Measurements from ENCODE around the gene DDR2. TPM values are rescaled to one million over a fixed set of nuclear protein-coding genes. Genes with fewer than 3 reads are reported as not detected.

Gene DDR2
- total RNA-seq, 1 experiment from 2014 or later = 0.52 TPM

DNA sequence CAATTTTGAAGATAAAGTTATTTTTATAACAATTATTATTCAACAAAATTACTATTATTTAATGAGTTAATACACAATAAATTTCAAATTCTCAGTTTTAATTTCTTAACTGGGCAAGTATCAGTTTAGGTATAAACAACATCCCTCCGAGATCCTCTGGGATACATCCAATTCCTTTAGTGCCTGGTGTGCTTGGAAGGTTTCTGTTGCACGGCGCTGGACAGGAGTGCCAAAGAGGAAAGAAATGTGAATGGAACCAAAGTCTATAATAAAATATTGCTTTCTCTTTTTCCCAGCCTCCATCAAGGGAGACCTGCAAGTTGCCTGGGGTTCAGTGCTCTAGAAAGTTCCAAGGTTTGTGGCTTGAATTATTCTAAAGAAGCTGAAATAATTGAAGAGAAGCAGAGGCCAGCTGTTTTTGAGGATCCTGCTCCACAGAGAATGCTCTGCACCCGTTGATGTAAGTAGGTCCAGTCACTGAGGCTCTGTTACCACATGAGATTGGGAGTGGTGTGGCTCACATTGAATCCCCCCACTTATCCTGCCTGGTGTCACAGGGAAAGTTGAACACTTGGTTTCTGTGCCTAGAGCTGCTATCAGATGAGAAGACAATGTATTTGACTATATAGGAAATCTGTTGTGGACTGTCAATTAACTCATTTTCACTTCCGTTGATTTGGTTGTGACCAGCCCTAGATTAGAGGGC is 22.8 kb downstream of the DDR2 start:
- no peak overlapping the region for H3K56ac ChIP-seq (ENCODE audit: insufficient read length, low read depth, low read length)
- Mint-ChIP-seq H3K27ac (no peak overlapping the region), H3K9me3 (no peaks in the 10 kb centered on the region), H3K27me3 (ENCODE audit: low read depth) (peaks cover 5% of the 10 kb centered on the region; the same call in 1 of the 2 replicates), H3K36me3 (ENCODE audit: insufficient read depth in 1 of 3, low read depth in 3 of 3) (no peaks in the 10 kb centered on the region), H3K4me3 (no peak overlapping the region), H3K4me1 (no peaks in the 10 kb centered on the region)
- peak overlapping the region; percentile 41 for H2BK12ac ChIP-seq (ENCODE audit: insufficient read length, low read depth, low read length)
- H3K9ac ChIP-seq (ENCODE audit: extremely low read depth, insufficient read length, low read length) = no peak overlapping the region
- H3K23ac ChIP-seq (ENCODE audit: insufficient read length, low read depth, low read length) = no peak overlapping the region
- H3K27ac ChIP-seq (ENCODE audit: insufficient read length, low read depth, low read length) = no peak overlapping the region
- H4K5ac ChIP-seq (ENCODE audit: insufficient read length, low read depth, low read length) = no peak overlapping the region
- H2AK5ac ChIP-seq (ENCODE audit: insufficient read length, low read length) = no peak overlapping the region
- no peak overlapping the region for H3T11ph ChIP-seq (ENCODE audit: low read length)
- no peak overlapping the region for H3K4ac ChIP-seq (ENCODE audit: low read depth, low read length)
- WGBS (ENCODE audit: extremely low coverage, insufficient read length, low lambda C conversion rate) = no CpG with 5 or more reads among the region's 5 CpGs
- no peaks in the 10 kb centered on the region for H3K79me2 ChIP-seq (ENCODE audit: insufficient read depth, low read length)
- H3K4me1 ChIP-seq (ENCODE audit: insufficient read depth, low read length) = no peaks in the 10 kb centered on the region
- H2BK20ac ChIP-seq (ENCODE audit: low read depth, low read length, poor library complexity, severe bottlenecking) = no peak overlapping the region
- H2AFZ ChIP-seq (ENCODE audit: low read length) = no peak overlapping the region
- H4K20me1 ChIP-seq (ENCODE audit: control insufficient read depth, insufficient read depth, insufficient read length) = no peaks in the 10 kb centered on the region
- no peak overlapping the region for H2BK15ac ChIP-seq (ENCODE audit: low read depth, low read length)
- no peak overlapping the region for H3K14ac ChIP-seq (ENCODE audit: insufficient read depth, low read length)
- no peak overlapping the region for H3K4me2 ChIP-seq (ENCODE audit: insufficient read depth, insufficient read length, low read length)
- TF ChIP-seq, protein P1, sequence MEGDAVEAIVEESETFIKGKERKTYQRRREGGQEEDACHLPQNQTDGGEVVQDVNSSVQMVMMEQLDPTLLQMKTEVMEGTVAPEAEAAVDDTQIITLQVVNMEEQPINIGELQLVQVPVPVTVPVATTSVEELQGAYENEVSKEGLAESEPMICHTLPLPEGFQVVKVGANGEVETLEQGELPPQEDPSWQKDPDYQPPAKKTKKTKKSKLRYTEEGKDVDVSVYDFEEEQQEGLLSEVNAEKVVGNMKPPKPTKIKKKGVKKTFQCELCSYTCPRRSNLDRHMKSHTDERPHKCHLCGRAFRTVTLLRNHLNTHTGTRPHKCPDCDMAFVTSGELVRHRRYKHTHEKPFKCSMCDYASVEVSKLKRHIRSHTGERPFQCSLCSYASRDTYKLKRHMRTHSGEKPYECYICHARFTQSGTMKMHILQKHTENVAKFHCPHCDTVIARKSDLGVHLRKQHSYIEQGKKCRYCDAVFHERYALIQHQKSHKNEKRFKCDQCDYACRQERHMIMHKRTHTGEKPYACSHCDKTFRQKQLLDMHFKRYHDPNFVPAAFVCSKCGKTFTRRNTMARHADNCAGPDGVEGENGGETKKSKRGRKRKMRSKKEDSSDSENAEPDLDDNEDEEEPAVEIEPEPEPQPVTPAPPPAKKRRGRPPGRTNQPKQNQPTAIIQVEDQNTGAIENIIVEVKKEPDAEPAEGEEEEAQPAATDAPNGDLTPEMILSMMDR (conservative IDR thresholded peaks at IDR 0.05) = no peak
- no peak overlapping the region for H4K8ac ChIP-seq (replicated peaks; ENCODE audit: insufficient read length, low read depth, low read length)
- no peak for DNase-seq
- no peak overlapping the region for H3K18ac ChIP-seq (ENCODE audit: insufficient read length, low read depth, low read length)
- no peaks in the 10 kb centered on the region for H3K27me3 ChIP-seq (ENCODE audit: insufficient read depth, low read length)
- H2BK5ac ChIP-seq (ENCODE audit: insufficient read length, low read length) = no peak overlapping the region
- no peaks in the 10 kb centered on the region for H3K79me1 ChIP-seq (ENCODE audit: insufficient read depth, low read depth, low read length, poor library complexity, severe bottlenecking)
- H3K23me2 ChIP-seq (ENCODE audit: insufficient read length, low read depth, low read length, poor library complexity, severe bottlenecking) = no peaks in the 10 kb centered on the region
- H4K91ac ChIP-seq (ENCODE audit: insufficient read length, low read depth, low read length) = no peak overlapping the region
- no peaks in the 10 kb centered on the region for H3K9me3 ChIP-seq (ENCODE audit: control insufficient read depth, low read depth, low read length)
- no peak overlapping the region for H2BK120ac ChIP-seq (ENCODE audit: low read depth, low read length, poor library complexity, severe bottlenecking)
